ENCODE data around the gene VASH2.

Gene VASH2

GRCh38 chr1:213035573-213035972 lies 85.2 kb downstream of the VASH2 start:
- DNase-seq (ENCODE audit: low read depth in 2 of 2): no peak

All from stimulated activated CD8-positive, alpha-beta memory T cell treated with anti-CD3 and anti-CD28 coated beads, Interleukin-2, amount 100 ng/mL, for 48 hours (primary cell).